HEK293T (cell line): ENCODE data around the gene NARF.

ENCODE experiments used
- CTCF ChIA-PET: fragments of 350-600 bp; formaldehyde crosslinking; extraction: SDS; loops from one replicate; lab custom pipeline; 2021; ENCODE audit warnings: antibody characterized with exemption, inconsistent platforms; lab: Yijun Ruan, JAX
- POLR2A ChIA-PET: fragments of 350-600 bp; formaldehyde crosslinking; extraction: SDS; loops from one replicate; lab custom pipeline; 2020; ENCODE audit warnings: antibody characterized with exemption, inconsistent platforms; lab: Yijun Ruan, JAX
- DNase-seq: peaks from one replicate; pipeline ENCODE4 v3.0.0; 2012; ENCODE audit warnings: mixed read lengths; ENCODE audit errors: extremely low spot score
- ARNT ChIP-seq: fragments of 450-650 bp; IDR thresholded peaks from 2 replicates; pipeline ENCODE4 v1.6.1; 2017; ENCODE audit warnings: mild to moderate bottlenecking
- BHLHE40 ChIP-seq: fragments of 450-650 bp; IDR thresholded peaks from 2 replicates; pipeline ENCODE4 v1.6.1; 2016; ENCODE audit warnings: mild to moderate bottlenecking, moderate library complexity, borderline replicate concordance
- CTBP1 ChIP-seq: fragments of 450-650 bp; IDR thresholded peaks from 2 replicates; pipeline ENCODE4 v1.6.1; 2016; ENCODE audit warnings: borderline replicate concordance
- ELF4 ChIP-seq: fragments of 450-650 bp; IDR thresholded peaks from 2 replicates; pipeline ENCODE4 v1.6.1; 2017; ENCODE audit warnings: antibody characterized with exemption
- FOXA1 ChIP-seq: fragments of 450-650 bp; IDR thresholded peaks from 2 replicates; pipeline ENCODE4 v1.6.1; 2016; ENCODE audit warnings: mild to moderate bottlenecking
- FOXK2 ChIP-seq: fragments of 450-650 bp; IDR thresholded peaks from 2 replicates; pipeline ENCODE4 v1.6.1; 2016; ENCODE audit warnings: mild to moderate bottlenecking
- FOXM1 ChIP-seq: fragments of 450-650 bp; IDR thresholded peaks from 2 replicates; pipeline ENCODE4 v1.6.1; 2017; ENCODE audit warnings: mild to moderate bottlenecking, borderline replicate concordance
- HDGF ChIP-seq: fragments of 450-650 bp; IDR thresholded peaks from 2 replicates; pipeline ENCODE4 v1.6.1; 2017; ENCODE audit warnings: antibody characterized with exemption, borderline replicate concordance
- L3MBTL2 ChIP-seq: fragments of 450-650 bp; conservative IDR thresholded peaks from 2 replicates; pipeline ENCODE4 v1.6.1; 2016; ENCODE audit warnings: mild to moderate bottlenecking
- LEF1 ChIP-seq: fragments of 450-650 bp; IDR thresholded peaks from 2 replicates; pipeline ENCODE4 v1.6.1; 2017; ENCODE audit warnings: mild to moderate bottlenecking, borderline replicate concordance
- NFRKB ChIP-seq: fragments of 450-650 bp; IDR thresholded peaks from 2 replicates; pipeline ENCODE4 v1.6.1; 2016; ENCODE audit warnings: mild to moderate bottlenecking, moderate library complexity
- SP1 ChIP-seq: fragments of 450-650 bp; IDR thresholded peaks from 2 replicates; pipeline ENCODE4 v1.6.1; 2017
- SUZ12 ChIP-seq: fragments of 450-650 bp; IDR thresholded peaks from 2 replicates; pipeline ENCODE4 v1.6.1; 2016; ENCODE audit warnings: mild to moderate bottlenecking
- TARDBP ChIP-seq: fragments of 450-650 bp; IDR thresholded peaks from 2 replicates; pipeline ENCODE4 v1.6.1; 2016
- ZNF384 ChIP-seq: fragments of 450-650 bp; IDR thresholded peaks from 2 replicates; pipeline ENCODE4 v1.6.1; 2016
- TF ChIP-seq, protein P1 (sequence below): fragments of 450-650 bp; IDR thresholded peaks from 2 replicates; pipeline ENCODE4 v1.6.1; 2016

NARF gene

DNA sequence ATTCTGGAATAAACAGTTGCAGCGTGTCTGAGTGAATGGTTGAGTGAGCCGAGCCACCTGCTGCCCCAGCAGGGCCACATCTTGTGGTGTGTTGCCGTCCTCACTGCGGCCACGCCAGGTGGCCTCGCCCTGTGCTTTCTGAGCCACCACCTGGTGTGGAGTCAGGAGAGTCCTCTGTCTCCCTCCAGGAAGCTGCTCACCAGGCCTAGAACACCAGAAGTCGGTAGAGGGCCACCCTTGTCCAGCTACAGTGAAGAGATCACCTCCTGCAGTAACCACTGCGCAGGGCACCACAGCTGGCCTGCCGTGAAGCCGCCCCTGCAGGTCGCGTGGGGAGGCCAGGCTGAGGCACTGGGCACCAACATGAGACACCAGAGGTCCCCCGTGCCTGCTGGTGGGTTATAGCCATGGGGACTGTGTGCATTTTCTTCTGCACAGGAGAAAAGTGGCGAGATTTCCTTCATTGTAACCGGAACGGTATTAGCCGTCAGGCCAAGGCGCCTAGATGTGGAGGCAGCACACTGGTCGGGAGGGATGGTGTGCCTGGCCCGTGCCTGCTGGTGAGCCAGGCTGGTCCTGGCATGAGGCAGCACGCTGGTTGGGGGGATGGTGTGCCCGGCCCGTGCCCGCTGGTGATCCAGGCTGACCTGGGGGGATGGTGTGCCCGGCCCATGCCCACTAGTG lies 32.1 kb downstream of the NARF start:
- no peak for TF ChIP-seq TARDBP
- no peak for DNase-seq
- POLR2A ChIA-PET, result interaction anchor here (0.6 to 1.6 kb wide), 2 partner anchors 28 to 29 kb away, joined by 3 to 5 read pairs; partner anchors contain the start of gene FOXK2
- CTCF ChIA-PET, result no interaction called here

DNA sequence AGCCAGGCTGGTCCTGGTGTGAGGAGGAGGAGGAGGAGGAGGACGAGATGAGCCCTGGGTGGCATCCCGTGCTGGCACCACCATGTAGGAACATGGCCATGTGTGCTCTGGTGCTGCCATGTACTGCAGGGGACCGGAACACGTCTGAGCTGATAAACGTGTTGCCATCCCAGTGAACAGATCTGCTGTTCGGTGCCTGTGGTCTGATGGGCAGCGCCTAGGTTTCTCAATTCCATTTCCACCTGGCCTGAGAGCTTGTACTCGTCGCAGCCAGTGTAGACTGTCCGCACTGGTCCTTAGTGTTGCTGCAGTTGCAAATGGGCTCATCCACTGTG lies 32.6 kb downstream of the NARF start:
- ChIA-PET CTCF (no interaction called here), POLR2A (interaction anchor here (1.6 kb wide), 1 partner anchor 28 kb away, joined by 5 read pairs; the partner anchor contains the start of gene FOXK2)
- TF ChIP-seq SP1 (no peak), BHLHE40 (no peak), ZNF384 (no peak), FOXA1 (no peak), HDGF (no peak), ELF4 (no peak), NFRKB (no peak)
- DNase-seq, result no peak

DNA sequence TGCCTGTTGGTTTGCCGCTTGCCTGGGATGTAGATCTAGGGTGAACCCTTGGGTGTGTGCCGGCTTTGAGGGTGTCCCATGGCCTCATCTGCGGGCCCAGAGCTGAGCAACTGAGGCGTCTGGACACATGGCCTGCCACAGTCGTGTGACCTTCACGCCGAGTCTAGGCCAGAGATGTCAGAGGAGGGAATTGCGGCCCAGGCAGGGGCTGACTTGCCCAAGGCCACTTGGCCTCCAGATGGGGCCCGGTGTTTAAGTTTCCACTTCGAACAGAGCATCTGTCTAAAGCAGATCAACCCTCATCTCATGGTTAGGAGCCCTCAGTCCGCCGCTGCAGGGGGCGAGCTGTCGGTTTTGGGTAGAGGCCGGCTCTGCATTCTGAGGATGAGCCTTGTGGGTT lies 33.0 kb downstream of the NARF start:
- ChIA-PET CTCF (no interaction called here), POLR2A (interaction anchor here (1.6 kb wide), 1 partner anchor 28 kb away, joined by 5 read pairs; the partner anchor contains the start of gene FOXK2)
- DNase-seq, result no peak
- TF ChIP-seq, protein P1, sequence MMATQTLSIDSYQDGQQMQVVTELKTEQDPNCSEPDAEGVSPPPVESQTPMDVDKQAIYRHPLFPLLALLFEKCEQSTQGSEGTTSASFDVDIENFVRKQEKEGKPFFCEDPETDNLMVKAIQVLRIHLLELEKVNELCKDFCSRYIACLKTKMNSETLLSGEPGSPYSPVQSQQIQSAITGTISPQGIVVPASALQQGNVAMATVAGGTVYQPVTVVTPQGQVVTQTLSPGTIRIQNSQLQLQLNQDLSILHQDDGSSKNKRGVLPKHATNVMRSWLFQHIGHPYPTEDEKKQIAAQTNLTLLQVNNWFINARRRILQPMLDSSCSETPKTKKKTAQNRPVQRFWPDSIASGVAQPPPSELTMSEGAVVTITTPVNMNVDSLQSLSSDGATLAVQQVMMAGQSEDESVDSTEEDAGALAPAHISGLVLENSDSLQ, result no peak
- TF ChIP-seq FOXM1 (no peak), SUZ12 (no peak), ZNF384 (no peak), L3MBTL2 (no peak), HDGF (no peak), CTBP1 (no peak), ELF4 (no peak), SP1 (no peak), FOXK2 (no peak), FOXA1 (no peak), TARDBP (no peak), NFRKB (no peak), LEF1 (no peak), BHLHE40 (no peak), ARNT (no peak)

DNA sequence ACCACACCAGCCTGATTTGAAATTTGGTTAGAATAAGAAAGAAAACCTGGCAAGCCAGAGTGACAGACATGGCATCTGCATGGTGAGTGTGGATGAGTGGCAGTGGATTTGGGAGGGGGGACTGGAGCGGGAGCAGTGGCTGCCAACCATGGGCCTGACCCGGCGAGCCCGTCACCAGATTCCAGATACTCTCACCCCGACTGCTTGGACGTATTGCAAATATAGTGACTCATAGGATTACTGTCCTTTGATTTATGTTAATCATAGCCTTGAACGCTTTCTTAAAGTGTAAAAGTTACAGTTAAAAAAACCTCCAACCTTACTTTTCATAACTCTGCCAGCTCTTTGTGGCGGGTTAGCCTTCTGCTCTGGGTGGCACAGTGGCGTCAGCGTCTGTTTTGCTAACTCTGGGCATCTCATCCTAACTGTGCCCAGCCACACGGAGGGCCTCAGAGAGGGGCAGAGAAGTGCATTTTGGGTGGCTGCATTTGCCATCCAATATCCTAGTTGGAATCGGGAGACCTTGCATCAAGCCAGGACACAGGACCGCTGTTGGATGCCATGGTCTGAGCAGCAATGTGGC lies 34.2 kb downstream of the NARF start:
- no peak for DNase-seq
- CTCF ChIA-PET, result no interaction called here
- TF ChIP-seq L3MBTL2, result no peak
- TF ChIP-seq NFRKB, result no peak
- no peak for TF ChIP-seq SUZ12
- TF ChIP-seq BHLHE40, result no peak
- no peak for TF ChIP-seq ELF4
- no peak for TF ChIP-seq TARDBP
- no peak for TF ChIP-seq ARNT
- no peak for TF ChIP-seq FOXM1
- no peak for TF ChIP-seq FOXA1
- no peak for TF ChIP-seq SP1
- TF ChIP-seq, protein P1, result no peak
- POLR2A ChIA-PET, result interaction anchor here (0.5 to 1.6 kb wide), 2 partner anchors 27 to 29 kb away, joined by 3 to 5 read pairs; partner anchors contain the start of gene FOXK2

DNA sequence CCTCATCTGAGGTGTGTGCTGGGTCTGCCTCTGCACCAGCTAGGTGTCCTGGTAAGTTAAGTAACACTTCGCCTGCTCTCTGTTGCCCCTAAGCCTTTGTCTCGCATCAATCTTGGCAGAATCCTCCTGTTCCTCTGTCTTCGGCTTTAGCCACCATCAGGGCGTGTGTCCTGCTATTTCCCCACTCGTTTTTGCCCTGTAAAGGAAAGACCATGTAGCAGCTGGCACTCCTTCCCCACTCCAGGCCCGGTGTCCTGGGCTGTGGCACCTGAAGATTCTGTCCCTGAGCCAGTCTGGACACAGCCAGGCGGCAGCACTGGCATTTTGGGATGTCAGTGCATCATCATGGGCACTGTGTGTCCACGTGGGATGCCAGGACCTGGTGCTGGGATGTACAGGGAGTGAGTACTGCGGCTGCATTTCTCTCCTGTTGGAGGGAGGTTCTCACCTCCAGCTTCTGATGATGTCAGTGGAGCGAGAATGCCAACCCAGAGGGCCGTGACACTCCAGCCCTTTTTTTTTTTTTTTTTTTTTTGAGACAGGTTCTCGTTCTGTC lies 34.8 kb downstream of the NARF start:
- TF ChIP-seq SP1, result no peak
- TF ChIP-seq L3MBTL2, result no peak
- TF ChIP-seq ZNF384, result no peak
- no peak for TF ChIP-seq HDGF
- TF ChIP-seq NFRKB, result no peak
- TF ChIP-seq LEF1, result no peak
- TF ChIP-seq CTBP1, result no peak
- TF ChIP-seq FOXA1, result no peak
- TF ChIP-seq, protein P1, result no peak
- no peak for TF ChIP-seq ARNT
- TF ChIP-seq FOXK2, result no peak
- TF ChIP-seq ELF4, result no peak
- no peak for TF ChIP-seq TARDBP
- no peak for TF ChIP-seq SUZ12
- TF ChIP-seq BHLHE40, result no peak
- TF ChIP-seq FOXM1, result no peak
- POLR2A ChIA-PET, result interaction anchor here (0.5 kb wide), 1 partner anchor 28 kb away, joined by 3 read pairs; no protein-coding TSS in a partner anchor
- DNase-seq, result no peak
- CTCF ChIA-PET, result interaction anchor here (0.9 kb wide), 1 partner anchor 50 kb away, joined by 6 read pairs; no protein-coding TSS in a partner anchor
